KMS-11 (cell line): ENCODE data around the gene VCPKMT.

Experiments
- H2AFZ ChIP-seq: fragments of 200-600 bp; sonication (generic); 2 replicates; pipeline ENCODE4 v1.6.1; 2016; ENCODE audit warnings: antibody characterized with exemption, mixed run types, low read depth
- H3K27ac ChIP-seq: fragments of 200-600 bp; sonication (generic); 2 replicates; pipeline ENCODE4 v1.6.1; 2016; ENCODE audit warnings: mild to moderate bottlenecking, mixed run types
- H3K27me3 ChIP-seq: fragments of 200-600 bp; sonication (generic); 2 replicates; pipeline ENCODE4 v1.6.1; 2017; ENCODE audit warnings: mild to moderate bottlenecking, low read depth, mixed run types, moderate library complexity; ENCODE audit not compliant: insufficient read depth
- H3K36me3 ChIP-seq: fragments of 200-600 bp; sonication (generic); 2 replicates; pipeline ENCODE4 v1.6.1; 2017; ENCODE audit warnings: mild to moderate bottlenecking, mixed run types; ENCODE audit not compliant: insufficient read depth
- H3K4me1 ChIP-seq: fragments of 200-600 bp; sonication (generic); 2 replicates; pipeline ENCODE4 v1.6.1; 2016; ENCODE audit warnings: mild to moderate bottlenecking, low read depth, mixed run types; ENCODE audit not compliant: poor library complexity, severe bottlenecking
- H3K4me2 ChIP-seq: fragments of 200-600 bp; sonication (generic); 2 replicates; pipeline ENCODE4 v1.7.0; 2016; ENCODE audit warnings: mild to moderate bottlenecking, mixed run types
- H3K4me3 ChIP-seq: fragments of 200-600 bp; sonication (generic); IDR thresholded peaks from 2 replicates; pipeline ENCODE4 v1.6.1; 2017; ENCODE audit warnings: low read depth, low read length, mixed read lengths; ENCODE audit not compliant: insufficient read depth
- H3K79me2 ChIP-seq: fragments of 200-600 bp; sonication (generic); 2 replicates; pipeline ENCODE4 v1.6.1; 2016; ENCODE audit warnings: low read depth, mixed run types; ENCODE audit not compliant: insufficient read depth
- H3K9ac ChIP-seq: fragments of 200-600 bp; sonication (generic); 2 replicates; pipeline ENCODE4 v1.6.1; 2016; ENCODE audit warnings: mild to moderate bottlenecking, mixed run types
- H4K20me1 ChIP-seq: fragments of 200-600 bp; sonication (generic); 2 replicates; pipeline ENCODE4 v1.6.1; 2016; ENCODE audit warnings: mild to moderate bottlenecking, mixed run types; ENCODE audit not compliant: insufficient read depth
- CTCF ChIP-seq: fragments of 200-600 bp; sonication (generic); conservative IDR thresholded peaks from 2 replicates; pipeline ENCODE4 v1.6.1; 2017; ENCODE audit warnings: low read depth, mild to moderate bottlenecking, antibody characterized with exemption, low read length, moderate library complexity, mixed read lengths

VCPKMT gene

GRCh38 chr14:50061664-50062437 lies 54.5 kb downstream of the VCPKMT start:
- TF ChIP-seq CTCF = no peak
- Histone ChIP-seq H3K4me1 (peaks cover 85% of the 10 kb centered on the region), H3K4me2 (peak overlapping the region; percentile 87), H3K9ac (peak overlapping the region; percentile 82), H4K20me1 (no peaks in the 10 kb centered on the region), H3K4me3 (no peak overlapping the region), H3K79me2 (no peaks in the 10 kb centered on the region), H3K36me3 (no peaks in the 10 kb centered on the region), H2AFZ (no peak overlapping the region), H3K27ac (peak overlapping the region; percentile 99), H3K27me3 (no peaks in the 10 kb centered on the region)

GRCh38 chr14:50060871-50061663 lies 55.3 kb downstream of the VCPKMT start:
- TF ChIP-seq CTCF = no peak
- Histone ChIP-seq H3K9ac (peak overlapping the region; percentile 82), H3K27me3 (no peaks in the 10 kb centered on the region), H3K79me2 (no peaks in the 10 kb centered on the region), H3K36me3 (no peaks in the 10 kb centered on the region), H3K4me1 (peaks cover 77% of the 10 kb centered on the region), H2AFZ (peak overlapping the region; percentile 6; the same call in 1 of the 2 replicates), H3K4me3 (no peak overlapping the region), H3K4me2 (peak overlapping the region; percentile 87), H4K20me1 (no peaks in the 10 kb centered on the region), H3K27ac (peak overlapping the region; percentile 99)

DNA sequence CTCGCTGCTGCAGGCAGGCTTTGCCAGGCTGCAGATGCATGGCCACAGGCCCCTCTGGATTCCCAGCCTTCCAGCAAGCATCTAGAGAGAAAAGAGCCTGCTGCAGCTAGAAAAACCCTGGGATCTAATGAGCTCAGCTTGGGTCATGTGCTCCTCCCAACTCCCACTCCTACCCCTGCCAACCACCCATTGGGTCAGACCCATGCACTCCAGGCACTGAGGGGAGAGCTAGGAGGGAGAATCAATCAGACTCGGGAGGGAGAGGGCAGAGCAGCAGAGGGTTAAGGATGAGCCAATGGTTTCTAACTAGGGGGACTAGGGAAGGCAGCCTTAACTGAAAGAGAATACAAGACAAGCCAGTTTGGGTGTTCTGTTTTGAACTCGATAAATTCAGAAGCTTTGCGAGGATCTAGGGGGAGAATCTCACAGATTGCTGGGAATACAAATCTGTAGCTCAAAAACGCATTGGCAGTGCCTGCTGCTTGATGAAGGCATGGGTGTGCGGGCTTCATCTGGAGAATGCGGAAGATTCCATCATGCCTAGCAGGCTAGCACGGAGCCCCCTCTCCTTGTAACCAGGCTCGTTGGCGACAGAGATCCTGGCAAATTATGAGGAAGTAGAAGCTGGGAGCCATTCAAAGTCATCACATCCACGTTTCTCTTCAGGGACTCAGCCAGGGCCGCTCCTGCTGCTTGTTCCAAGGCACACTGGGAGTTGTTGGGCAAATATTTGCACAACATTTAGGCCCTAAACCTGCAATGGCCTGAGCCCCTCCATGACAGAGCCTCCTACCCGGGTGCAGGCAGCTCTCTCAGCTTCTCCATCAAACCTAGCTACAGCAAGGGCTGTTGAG lies 56.4 kb downstream of the VCPKMT start:
- no peak for TF ChIP-seq CTCF
- peak overlapping the region; percentile 99 for H3K27ac ChIP-seq
- no peak overlapping the region for H2AFZ ChIP-seq
- H3K4me3 ChIP-seq = no peak overlapping the region
- peaks cover 67% of the 10 kb centered on the region for H3K4me1 ChIP-seq
- no peaks in the 10 kb centered on the region for H3K27me3 ChIP-seq
- peak overlapping the region; percentile 82; the same call in 1 of the 2 replicates for H3K9ac ChIP-seq
- H4K20me1 ChIP-seq = no peaks in the 10 kb centered on the region
- peak overlapping the region; percentile 87 for H3K4me2 ChIP-seq
- no peaks in the 10 kb centered on the region for H3K36me3 ChIP-seq
- no peaks in the 10 kb centered on the region for H3K79me2 ChIP-seq
